Measurements from ENCODE around the gene PTBP3.

GRCh38 chr9:112377087-112377486, 43.7 kb upstream of the PTBP3 start:
- no peak for TF ChIP-seq EZH2 (IDR thresholded peaks at IDR 0.05)
- no peak for TF ChIP-seq POLR2AphosphoS5 (IDR thresholded peaks at IDR 0.05; ENCODE audit: borderline replicate concordance, low read depth, low read length)
